Rectal smooth muscle tissue (tissue), 1 donor: ENCODE measurements around the gene MAPK6.
"Not testable (repeated sequence)": the region's sequence is repeated elsewhere in the genome, so short reads cannot be mapped to it uniquely, and the experiment has no call there.

Source experiments
- H3K27ac ChIP-seq: one replicate; pipeline ENCODE4 v1.7.0; 2013; ENCODE audit warnings: low read depth, low read length, inconsistent platforms
- H3K27me3 ChIP-seq: one replicate; pipeline ENCODE4 v1.7.0; 2013; ENCODE audit warnings: low read length; ENCODE audit not compliant: control insufficient read depth, insufficient read depth
- H3K36me3 ChIP-seq: one replicate; pipeline ENCODE4 v1.7.0; 2013; ENCODE audit warnings: low read length; ENCODE audit not compliant: control insufficient read depth, insufficient read depth
- H3K4me1 ChIP-seq: one replicate; pipeline ENCODE4 v1.7.0; 2013; ENCODE audit warnings: low read length; ENCODE audit not compliant: control insufficient read depth, insufficient read depth
- H3K4me3 ChIP-seq: one replicate; pipeline ENCODE4 v1.7.0; 2013; ENCODE audit warnings: low read length
- H3K9ac ChIP-seq: one replicate; pipeline ENCODE4 v1.7.0; 2013; ENCODE audit warnings: low read length

MAPK6 gene

DNA sequence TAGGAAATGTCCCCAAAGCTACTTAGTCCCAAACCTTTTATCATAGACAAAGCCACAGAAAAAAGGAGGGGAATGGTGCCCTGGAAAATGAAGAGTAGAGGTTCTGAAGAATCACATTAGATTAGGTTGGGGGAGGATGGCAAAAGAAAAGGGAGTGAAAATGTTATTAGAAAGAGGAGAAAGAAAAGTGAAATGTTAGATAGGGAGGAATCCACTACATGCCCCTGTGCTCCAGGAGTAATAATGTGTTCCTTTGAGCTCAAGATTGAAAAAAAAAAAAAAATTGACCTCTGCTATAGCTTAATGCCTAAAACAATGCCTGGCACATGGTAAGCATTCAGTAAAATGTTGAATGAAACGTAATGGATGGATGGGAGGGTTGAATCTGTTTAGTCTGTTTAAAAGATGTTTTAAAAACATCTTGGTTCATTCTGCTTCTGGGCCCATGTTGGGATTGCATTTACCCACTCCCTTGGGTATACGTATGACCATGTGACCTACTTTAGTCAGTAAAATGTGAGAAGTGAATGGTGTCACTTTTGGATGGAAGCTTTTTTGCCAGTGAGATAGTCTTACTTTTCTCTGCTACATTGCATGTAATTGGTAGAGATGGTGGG, 19.0 kb downstream of the MAPK6 start:
- Histone ChIP-seq H3K36me3 (no peaks in the 10 kb centered on the region), H3K4me1 (peaks cover 8% of the 10 kb centered on the region), H3K9ac (no peak overlapping the region), H3K27me3 (no peaks in the 10 kb centered on the region), H3K27ac (no peak overlapping the region), H3K4me3 (no peak overlapping the region)

DNA sequence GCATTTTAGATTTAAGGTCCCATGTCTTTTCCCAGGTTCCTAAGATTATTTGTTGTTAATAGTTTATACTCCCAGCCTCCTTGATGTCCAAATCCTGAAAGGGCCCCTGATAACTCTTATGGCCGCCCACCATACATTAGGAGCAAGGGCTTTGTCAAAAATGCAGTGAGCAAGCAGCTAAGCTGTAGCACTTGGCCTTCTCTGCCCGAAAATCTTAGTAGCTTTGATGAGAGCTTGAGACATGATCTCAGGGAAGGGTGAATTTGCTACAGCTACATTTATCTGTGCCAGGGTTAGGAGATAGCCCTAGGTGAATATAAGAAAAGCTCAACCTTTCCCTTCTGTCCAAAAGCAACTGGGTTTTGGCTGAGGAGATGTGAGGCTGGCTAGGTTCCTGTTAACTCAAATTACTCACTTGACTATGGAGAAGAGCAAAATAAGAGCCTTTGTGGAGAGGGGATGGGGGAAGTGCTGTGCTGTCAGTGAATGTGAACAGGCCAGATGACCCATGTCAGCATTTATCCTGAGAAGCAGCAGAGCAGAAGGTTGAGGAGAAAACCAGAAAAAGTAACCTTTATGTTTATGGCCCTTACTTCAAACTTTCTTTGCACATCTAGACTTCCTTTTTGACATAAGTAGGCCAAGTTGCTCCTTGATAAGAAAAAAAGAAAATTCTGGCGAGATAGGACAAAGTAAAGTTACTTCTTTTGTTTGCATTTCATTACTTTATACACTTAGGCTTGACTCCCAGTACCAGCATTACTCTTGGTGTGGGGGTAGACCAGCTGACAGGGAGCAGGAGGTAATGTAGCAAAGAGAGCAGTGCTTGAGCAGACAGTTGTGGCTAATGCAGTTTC, 21.1 kb downstream of the MAPK6 start:
- peaks cover 8% of the 10 kb centered on the region for H3K4me1 ChIP-seq
- H3K36me3 ChIP-seq: no peaks in the 10 kb centered on the region
- no peak overlapping the region for H3K27ac ChIP-seq
- no peak overlapping the region for H3K4me3 ChIP-seq
- H3K27me3 ChIP-seq: no peaks in the 10 kb centered on the region
- no peak overlapping the region for H3K9ac ChIP-seq

DNA sequence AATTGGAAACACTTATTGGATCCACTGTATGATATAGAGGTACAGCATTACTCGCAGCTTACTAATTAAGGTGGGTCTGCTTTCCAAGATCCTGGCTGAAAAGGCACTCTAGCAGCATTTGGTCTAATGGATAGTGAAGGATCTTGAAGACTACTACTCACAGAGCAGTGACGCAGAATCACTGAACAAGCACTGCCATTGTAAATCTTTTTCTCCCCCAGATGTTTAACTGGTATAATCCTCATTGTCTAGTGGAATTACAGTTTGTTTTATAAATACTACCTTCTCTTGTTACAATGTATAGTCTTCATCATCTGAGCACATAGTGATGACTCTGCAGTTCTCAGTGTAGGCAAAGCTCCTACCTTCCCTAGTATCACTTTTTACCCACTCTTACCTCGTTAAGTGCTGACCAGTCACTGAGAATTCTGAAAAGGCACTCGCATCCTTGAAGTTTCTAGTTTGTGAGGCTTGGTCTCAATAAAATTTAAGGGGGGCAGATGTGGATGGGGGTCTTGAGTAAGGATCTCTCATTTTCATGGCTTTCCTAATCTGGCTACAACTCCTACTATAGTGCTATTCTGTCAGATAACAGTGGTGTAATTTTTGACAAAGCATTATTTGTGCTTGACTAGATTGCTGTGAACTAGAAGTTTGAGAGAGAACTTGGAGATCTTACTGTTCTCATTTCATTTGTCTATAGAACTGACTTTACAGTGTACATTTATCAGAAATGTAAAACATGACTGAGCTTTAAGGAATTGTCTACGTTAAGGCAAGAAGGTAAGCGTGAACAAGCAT, 23.2 kb downstream of the MAPK6 start:
- Histone ChIP-seq H3K9ac (no peak overlapping the region), H3K36me3 (no peaks in the 10 kb centered on the region), H3K27me3 (no peaks in the 10 kb centered on the region), H3K27ac (no peak overlapping the region), H3K4me3 (no peak overlapping the region), H3K4me1 (peaks cover 14% of the 10 kb centered on the region)

DNA sequence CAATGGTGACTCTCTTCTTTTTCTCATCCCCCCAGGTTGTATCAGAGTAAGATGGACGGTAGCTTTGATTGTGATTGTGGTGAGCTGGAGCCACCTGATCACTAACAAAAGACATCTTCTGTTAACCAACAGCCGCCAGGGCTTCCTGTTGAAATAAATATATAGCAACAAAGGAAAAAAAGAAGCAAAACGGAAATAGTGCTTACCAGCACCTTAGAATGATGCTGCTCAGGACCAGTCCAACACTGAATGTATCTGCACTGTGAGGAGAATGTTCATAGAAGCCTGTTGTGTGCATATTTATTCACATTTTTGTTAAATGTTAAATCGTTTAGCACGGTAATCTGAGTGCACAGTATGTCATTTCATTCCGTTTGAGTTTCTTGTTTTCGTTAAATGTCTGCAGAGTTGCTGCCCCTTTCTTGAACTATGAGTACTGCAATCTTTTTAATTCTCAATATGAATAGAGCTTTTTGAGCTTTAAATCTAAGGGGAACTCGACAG, 26.8 kb downstream of the MAPK6 start:
- H3K27ac ChIP-seq, H3K4me1 ChIP-seq, H3K9ac ChIP-seq, H3K4me3 ChIP-seq, H3K27me3 ChIP-seq, H3K36me3 ChIP-seq: not testable (repeated sequence)

DNA sequence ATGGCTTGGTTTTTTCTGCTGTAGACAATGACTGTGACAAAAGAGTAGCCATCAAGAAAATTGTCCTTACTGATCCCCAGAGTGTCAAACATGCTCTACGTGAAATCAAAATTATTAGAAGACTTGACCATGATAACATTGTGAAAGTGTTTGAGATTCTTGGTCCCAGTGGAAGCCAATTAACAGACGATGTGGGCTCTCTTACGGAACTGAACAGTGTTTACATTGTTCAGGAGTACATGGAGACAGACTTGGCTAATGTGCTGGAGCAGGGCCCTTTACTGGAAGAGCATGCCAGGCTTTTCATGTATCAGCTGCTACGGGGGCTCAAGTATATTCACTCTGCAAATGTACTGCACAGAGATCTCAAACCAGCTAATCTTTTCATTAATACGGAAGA, 27.5 kb downstream of the MAPK6 start:
- H3K36me3 ChIP-seq, H3K9ac ChIP-seq, H3K27me3 ChIP-seq, H3K4me1 ChIP-seq, H3K27ac ChIP-seq, H3K4me3 ChIP-seq: not testable (repeated sequence)

DNA sequence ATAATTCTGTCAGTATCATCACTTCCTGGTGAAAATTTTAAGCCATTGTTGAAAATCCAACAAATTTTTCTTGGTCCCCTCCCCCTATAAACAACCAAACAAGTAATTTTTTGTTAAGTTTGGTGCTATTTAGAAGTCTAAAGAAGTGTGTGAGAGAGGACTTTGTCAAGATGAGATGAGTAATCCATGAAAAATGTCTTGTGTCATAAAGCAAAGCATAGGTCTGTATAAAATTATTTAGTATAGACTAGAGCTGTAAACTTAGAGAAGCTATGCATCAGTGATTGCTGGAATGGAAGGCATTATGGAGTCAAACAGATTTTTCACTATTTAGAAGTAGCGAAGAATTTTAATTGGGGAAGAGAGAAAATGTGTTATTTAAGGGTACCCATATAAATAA, 31.4 kb downstream of the MAPK6 start:
- Histone ChIP-seq H3K4me3 (no peak overlapping the region), H3K4me1 (peaks cover 6% of the 10 kb centered on the region), H3K9ac (no peak overlapping the region), H3K27me3 (no peaks in the 10 kb centered on the region), H3K27ac (no peak overlapping the region), H3K36me3 (no peaks in the 10 kb centered on the region)

DNA sequence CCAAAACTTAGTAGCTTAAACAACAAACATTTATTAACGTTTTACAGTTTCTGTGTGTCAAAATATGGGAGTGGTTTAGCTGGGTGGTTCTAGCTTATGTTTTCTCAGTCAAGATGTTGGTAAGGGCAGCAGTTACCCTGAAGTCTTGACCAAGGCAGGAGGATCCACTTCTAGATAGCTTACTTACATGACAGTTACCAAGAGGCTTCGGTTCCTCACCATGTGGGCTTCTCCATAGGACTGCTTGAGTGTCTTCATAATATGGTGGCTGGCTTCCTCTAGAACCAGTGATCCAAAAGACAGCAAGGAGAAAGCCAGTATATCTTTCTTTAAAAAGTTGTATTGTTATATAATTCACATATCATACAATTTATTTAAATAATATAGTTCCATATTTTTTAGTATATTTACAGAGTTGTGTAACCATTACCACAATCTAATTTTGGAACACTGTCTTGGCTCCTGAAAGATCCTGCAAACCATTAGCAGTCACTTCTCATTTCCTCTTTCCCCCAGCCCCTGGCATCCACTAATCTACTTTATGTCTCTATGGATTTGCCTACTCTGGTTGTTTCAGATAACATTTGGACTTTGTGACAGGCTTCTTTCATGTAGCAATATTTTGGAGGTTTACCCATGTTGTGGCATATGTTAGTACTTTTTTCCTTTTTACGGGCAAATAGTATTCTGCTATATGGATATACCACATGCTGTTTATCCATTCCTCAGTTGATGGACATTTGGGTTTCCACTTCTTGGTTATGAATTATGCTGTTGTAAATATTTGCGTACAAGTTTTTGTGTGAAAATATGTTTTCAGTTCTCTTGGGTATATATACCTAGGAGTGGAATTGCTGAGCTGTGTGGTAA, 33.3 kb downstream of the MAPK6 start:
- no peaks in the 10 kb centered on the region for H3K27me3 ChIP-seq
- peaks cover 6% of the 10 kb centered on the region for H3K36me3 ChIP-seq
- H3K9ac ChIP-seq: no peak overlapping the region
- H3K4me3 ChIP-seq: no peak overlapping the region
- no peaks in the 10 kb centered on the region for H3K4me1 ChIP-seq
- no peak overlapping the region for H3K27ac ChIP-seq

DNA sequence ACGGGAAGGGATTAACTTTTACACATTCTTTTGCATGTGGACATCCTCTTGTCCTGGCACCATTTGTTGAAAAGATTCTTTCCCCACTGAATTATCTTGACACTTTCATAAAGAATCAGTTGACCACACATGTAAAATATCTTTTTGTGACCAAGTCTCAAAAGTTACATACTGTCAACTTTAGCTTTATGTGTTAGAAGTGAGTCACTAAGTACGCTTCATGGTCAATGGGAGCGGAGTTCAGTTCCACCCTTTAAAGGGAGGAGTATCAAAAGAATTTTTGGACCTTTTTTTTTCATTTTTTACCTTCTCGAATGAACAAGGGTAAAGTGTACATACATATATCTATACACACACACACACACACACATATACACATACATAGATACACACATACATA, 35.4 kb downstream of the MAPK6 start:
- Histone ChIP-seq H3K36me3 (peaks cover 9% of the 10 kb centered on the region), H3K4me3 (no peak overlapping the region), H3K9ac (no peak overlapping the region)

DNA sequence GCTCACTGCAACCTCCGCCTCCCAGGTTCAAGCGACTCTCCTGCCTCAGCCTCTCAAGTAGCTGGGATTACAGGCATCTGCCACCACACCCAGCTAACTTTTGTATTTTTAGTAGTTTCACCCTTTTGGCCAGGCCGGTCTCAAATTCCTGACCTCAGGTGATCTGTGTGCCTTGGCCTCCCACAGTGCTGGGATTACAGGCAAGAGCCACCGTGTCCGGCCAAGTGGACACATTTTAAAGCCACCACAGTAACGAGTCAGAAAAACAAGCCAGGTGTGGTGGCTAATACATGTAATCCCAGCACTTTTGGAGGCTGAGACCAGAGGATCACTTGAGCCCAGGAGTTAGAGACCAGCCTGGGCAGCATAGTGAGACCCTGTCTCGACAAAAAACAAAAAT, 35.8 kb downstream of the MAPK6 start:
- not testable (repeated sequence) for H3K9ac ChIP-seq, H3K36me3 ChIP-seq

More for the DNA sequence above, 35.4 kb downstream of the MAPK6 start:
- Histone ChIP-seq H3K27me3 (no peaks in the 10 kb centered on the region), H3K4me1 (no peaks in the 10 kb centered on the region), H3K27ac (no peak overlapping the region)

DNA sequence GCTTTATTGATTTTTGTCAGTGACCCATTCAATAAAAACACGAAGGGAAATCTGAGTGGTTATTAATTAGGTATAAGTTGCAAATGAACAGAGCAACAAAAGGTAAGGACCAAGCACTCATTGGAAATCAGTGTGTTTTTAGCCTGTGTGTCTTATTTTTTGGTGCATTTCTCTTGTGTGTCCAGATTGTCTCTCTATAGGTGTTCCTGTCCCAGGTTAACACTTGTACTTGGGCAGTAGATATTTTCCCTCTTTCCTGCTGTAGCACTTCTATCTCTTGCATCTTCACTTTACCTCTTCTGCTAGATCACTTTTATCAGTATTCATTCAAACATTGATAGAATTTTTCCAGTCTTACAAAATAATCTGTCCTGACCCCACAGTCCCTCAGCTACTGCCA, 37.0 kb downstream of the MAPK6 start:
- no peaks in the 10 kb centered on the region for H3K4me1 ChIP-seq
- no peak overlapping the region for H3K4me3 ChIP-seq
- peaks cover 12% of the 10 kb centered on the region for H3K36me3 ChIP-seq
- H3K9ac ChIP-seq: no peak overlapping the region
- H3K27me3 ChIP-seq: no peaks in the 10 kb centered on the region
- H3K27ac ChIP-seq: no peak overlapping the region

More for the DNA sequence above, 35.8 kb downstream of the MAPK6 start:
- not testable (repeated sequence) for H3K4me3 ChIP-seq, H3K27me3 ChIP-seq, H3K4me1 ChIP-seq, H3K27ac ChIP-seq

DNA sequence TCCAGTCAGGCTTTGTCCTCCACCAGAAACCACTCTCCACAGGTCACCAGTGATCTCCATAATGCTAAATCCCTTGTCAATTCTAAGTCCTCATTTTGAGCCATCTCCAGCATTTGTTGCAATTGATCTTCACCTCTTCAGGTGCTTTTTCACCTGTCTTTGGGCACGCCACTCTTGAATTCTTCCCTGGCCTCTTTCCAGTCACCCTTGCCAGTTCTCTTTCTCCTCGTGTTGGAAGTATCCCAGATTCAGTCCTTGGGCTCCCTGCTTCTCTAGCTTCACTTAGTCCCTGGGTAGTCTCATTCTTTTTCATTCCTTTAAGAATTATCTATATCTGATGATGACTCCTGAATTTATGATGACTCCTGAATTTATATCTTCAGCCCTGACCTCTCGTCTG, 37.5 kb downstream of the MAPK6 start:
- peaks cover 12% of the 10 kb centered on the region for H3K36me3 ChIP-seq
- H3K4me1 ChIP-seq: no peaks in the 10 kb centered on the region
- H3K27me3 ChIP-seq: no peaks in the 10 kb centered on the region
- no peak overlapping the region for H3K9ac ChIP-seq
- H3K4me3 ChIP-seq: no peak overlapping the region
- no peak overlapping the region for H3K27ac ChIP-seq

DNA sequence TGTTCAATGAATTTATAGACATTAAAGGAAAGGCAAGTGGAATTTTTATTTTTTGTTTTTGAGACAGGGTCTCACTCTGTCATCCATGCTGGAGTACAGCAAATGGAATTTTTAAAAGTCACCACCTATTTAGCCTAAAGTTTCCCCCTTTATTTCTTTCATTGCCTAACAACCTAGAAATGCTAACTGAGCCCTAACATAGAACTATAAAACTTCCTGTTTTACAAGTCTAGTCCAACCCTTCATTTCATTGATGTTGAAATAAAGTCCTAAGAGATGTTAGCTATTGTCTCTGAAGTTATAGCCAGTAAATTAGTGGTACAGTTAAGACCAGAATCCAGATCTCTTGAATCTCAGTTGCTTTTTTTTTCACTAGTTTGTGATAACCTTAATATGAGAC, 39.0 kb downstream of the MAPK6 start:
- Histone ChIP-seq H3K36me3 (peaks cover 12% of the 10 kb centered on the region), H3K4me3 (no peak overlapping the region), H3K27ac (no peak overlapping the region), H3K4me1 (no peaks in the 10 kb centered on the region), H3K9ac (no peak overlapping the region), H3K27me3 (no peaks in the 10 kb centered on the region)
